GM21576 (cell line): ENCODE data around the gene NCAM2.
"Not testable (repeated sequence)": the region's sequence is repeated elsewhere in the genome, so short reads cannot be mapped to it uniquely, and the experiment has no call there.

Source experiments
- ATAC-seq: cut with Tn5 transposase; IDR thresholded peaks from one replicate; pipeline ENCODE4 v1.9.1; 2021; ENCODE audit warnings: mild to moderate bottlenecking, moderate library complexity; ENCODE audit not compliant: unreplicated experiment

Gene NCAM2

DNA sequence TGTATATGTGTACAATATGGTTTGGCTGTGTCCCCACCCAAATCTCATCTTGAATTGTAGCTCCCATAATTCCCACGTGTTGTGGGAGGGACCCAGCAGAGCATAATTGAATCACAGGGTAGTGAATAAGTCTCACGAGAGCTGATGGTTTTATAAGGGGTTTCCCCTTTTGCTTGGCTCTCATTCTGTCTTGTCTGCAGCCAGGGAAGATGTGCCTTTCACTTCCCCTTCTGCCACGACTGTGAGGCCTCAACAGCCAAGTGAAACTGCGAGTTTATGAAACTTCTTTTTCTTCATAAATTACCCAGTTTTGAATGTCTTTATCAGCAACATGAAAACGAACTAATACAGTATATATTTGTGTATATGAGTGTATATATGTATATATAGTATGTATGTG, 406.1 kb downstream of the NCAM2 start:
- ATAC-seq, result not testable (repeated sequence)

DNA sequence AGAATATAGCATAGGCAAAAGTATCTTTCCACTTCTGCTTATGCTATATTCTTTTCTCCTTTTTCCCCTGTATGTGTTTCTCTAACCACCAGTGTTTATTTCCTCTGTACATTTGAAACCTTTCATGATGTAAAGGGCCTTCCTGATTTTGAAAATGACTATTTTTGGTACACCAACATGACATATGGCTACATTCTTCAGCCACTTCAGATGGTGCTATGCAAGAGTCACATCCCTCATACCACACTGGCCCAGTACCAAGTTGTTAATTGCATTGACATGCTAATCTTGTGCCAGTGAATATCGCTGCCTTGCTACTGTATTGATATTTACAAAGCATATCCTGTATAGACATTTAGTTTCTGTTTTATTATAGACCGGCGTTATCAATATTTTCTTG, 408.7 kb downstream of the NCAM2 start:
- ATAC-seq, result no peak

DNA sequence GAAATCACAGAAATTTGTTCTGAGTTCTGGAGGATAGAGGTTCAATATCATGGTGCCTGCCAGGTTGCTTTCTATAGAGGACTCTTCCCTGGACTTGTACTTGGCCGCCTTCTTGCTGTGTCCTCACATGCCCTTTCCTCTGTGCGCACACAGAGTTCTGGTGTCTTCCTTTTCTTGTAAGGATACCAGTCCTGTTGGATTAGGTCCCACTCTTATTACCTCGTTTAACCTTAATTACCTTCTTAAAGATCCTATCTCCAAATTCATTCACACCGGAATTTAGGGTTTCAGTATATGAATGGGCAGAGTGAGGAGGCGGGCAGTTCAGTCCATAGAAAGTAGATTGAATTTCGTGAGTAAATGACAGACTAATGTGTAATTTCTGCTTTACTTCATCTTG, 413.9 kb downstream of the NCAM2 start:
- no peak for ATAC-seq

GRCh38 chr21:21415741-21416140, 417.5 kb downstream of the NCAM2 start:
- no peak for ATAC-seq

GRCh38 chr21:21434944-21435343, 436.7 kb downstream of the NCAM2 start:
- ATAC-seq, result no peak

- ATAC-seq, result no peak
These were observed 437.9 kb downstream of the NCAM2 start for GRCh38 chr21:21436012-21436534.

GRCh38 chr21:21439761-21440160, 441.6 kb downstream of the NCAM2 start:
- no peak for ATAC-seq

GRCh38 chr21:21457077-21457476, 458.9 kb downstream of the NCAM2 start:
- ATAC-seq, result no peak

DNA sequence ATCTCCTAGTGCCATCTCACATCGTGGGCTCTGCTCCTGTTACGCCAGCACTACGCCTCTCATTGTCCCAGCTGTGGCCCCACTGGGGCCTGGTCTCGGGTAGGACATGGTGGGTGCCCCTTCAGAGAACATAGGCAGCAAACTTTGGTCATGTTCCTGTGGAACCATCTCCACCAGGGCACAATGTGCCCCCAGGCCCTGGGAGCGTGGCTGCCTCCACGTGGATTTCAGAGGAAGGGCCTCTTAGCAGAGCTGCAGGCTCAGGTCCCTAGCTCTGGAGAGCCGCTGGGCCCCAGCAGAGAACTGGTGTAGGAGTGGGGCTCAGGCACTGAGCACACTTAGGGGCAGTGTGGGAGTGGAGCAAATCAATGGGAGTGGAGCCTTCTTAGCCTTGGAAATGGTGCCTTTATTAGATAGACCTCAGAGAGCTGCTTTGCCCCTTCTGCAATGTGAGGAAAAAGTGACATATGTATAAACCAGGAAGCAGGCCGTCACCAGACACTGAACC, 460.0 kb downstream of the NCAM2 start:
- ATAC-seq, result no peak

DNA sequence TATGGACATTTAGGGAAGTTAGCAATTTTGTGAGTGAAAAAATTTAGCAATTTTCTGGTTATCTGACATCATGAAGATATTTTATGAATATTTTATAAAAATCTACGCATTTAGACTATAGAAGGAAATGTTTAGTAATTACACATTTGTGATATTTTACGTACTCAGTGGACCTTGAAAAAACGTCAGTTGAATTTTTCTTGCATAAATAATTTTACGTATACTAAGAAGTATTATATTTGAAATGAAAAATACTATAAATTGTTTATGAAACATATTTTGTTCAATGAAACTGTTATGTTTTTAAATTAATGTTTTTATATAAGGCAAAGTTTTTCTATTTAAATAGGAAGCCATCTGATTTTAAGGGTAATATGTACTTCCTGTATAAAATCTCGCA, 462.8 kb downstream of the NCAM2 start:
- ATAC-seq, result no peak

DNA sequence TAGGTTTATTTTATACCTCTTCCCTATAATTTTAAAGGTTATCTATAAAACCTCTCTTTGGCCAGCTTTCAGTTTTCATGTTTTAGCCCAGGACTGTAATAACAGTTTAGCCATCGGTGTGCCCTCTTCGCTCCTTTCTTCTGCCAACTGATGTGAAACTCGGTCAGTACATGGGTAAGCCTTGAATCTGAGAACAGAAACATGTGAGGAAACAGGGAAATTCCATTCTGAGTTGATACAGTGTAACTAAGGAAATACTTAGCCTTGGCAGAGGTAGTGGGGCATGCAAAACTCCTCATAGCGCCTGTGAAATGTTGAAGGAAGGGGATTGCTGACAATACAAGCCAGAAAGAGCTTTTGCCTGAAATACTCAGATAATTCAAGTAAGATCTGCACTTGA, 465.2 kb downstream of the NCAM2 start:
- ATAC-seq, result no peak

DNA sequence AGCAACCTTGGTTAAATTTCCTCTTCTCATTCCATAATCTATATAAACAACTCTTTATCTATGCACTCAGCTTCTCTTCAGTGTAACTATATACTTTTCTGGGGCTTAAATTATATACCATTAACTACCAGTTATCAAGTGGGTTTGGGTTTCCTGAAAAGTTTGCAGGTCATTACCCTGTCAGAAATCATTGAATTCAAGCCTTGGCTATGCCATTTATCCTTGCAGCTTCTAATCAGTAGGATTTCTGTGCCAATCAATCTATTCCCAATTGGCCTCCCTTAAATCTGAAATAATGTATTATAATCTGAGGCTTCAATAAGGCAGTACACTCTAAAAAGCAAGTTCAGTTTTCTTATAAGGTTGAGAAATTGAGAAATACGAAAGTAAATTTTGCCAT, 466.5 kb downstream of the NCAM2 start:
- ATAC-seq, result no peak

DNA sequence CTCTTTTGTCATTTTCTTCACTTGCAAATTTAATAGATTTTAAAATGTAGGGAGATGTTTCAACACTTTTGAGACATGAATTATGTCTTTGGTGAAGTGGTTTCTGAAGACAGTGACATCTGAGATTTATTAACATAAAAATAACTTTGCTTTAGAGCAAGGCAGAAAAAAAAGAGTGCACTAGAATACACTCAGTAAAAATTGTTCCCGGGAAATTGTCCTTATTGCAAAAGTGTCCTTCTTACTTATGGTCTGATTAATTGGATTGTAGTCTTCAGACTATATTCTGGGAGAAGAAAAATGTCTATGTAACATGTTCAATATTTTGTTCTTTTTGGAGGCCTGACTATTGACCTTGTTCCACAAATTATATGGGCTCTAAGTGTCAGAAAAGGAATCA, 468.5 kb downstream of the NCAM2 start:
- no peak for ATAC-seq

GRCh38 chr21:21468003-21468402, 469.8 kb downstream of the NCAM2 start:
- ATAC-seq, result no peak

DNA sequence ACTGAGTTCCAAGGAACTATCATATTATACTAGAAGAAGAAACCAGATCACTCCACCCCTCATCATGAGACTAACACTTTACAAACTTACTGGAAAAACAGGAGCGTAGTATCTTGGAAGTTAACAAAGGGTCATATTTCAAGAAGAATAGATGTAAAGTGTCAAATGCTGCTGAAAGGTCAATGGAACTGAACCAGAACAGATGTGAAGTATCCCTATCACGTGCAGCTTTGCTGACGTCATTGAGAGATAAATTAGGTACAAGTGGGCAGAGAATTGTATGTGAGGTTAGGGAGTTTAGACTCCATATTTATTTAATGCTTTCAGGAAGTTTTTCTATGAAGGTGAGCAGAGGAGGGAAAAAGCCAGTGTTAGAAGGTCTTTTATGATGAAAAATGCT, 483.0 kb downstream of the NCAM2 start:
- no peak for ATAC-seq

DNA sequence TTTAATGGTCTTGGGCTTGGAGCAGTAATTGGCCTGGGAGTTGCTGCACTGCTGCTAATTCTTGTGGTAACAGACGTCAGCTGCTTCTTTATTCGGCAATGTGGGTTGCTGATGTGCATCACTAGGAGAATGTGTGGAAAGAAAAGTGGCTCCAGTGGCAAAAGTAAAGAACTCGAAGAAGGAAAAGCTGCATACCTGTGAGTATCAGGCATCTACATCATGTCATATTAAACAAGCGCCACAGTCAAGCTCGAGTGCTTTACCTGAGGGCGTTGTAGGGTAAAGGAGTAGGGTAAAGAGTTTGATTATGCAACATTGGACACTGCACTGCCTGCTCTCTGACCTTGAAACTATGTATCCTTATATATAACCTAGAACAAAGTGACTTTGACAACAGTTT, 510.6 kb downstream of the NCAM2 start:
- ATAC-seq, result no peak

- no peak for ATAC-seq
These were observed 532.5 kb downstream of the NCAM2 start for GRCh38 chr21:21530680-21531079.

DNA sequence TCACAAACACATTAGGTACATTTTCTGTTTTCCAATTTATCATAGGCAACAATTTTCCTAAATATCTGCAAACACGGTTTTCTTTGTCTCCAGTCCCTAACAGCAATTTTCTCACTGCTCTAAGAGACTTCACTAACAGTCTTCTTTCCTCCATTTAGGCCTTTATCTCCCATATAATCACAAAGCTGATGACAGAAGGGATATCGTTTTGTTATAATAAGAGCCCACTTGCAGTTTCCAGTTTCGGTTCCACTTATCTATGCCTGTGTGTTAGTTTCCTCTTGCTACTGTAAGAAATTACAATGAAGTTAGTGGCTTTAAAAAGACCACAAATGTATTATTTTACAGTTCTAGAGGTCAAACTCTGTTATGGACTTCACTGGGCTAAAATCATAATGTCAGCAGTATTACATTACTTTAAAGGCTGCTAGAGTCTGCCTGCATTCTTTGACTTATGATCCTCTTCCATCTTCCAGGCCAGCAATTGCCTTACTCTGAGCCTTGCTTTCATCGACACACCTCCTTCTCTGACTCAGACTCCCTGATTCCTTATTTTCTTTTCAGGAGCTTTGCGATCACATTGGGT, 549.3 kb downstream of the NCAM2 start:
- ATAC-seq, result no peak

- no peak for ATAC-seq
These were observed 561.3 kb downstream of the NCAM2 start for GRCh38 chr21:21559285-21560045.
